HT1080 (cell line): ENCODE results near the gene NDUFS1. TPM values are rescaled to one million over a fixed set of nuclear protein-coding genes. Genes with fewer than 3 reads are reported as not detected.

ENCODE experiments used
- DNase-seq: peaks from one replicate; pipeline ENCODE4 v3.0.0-alpha.2; 2015; ENCODE audit warnings: low read depth
- small RNA-seq: library from RNA; depleted of rRNA; stranded (forward); fragments of <200 nt; gene quantifications from one replicate; pipeline ENCODE3, GENCODE V24; 2014
- total RNA-seq: library from RNA; depleted of rRNA; stranded (reverse); fragments of >200 nt; shearing (Covaris generic); gene quantifications from 2 replicates; pipeline ENCODE4 v1.2.3, GENCODE V29; 2014; rRNA removed

The NDUFS1 gene
- total RNA-seq, 1 experiment from 2014 or later = 101 TPM

DNA sequence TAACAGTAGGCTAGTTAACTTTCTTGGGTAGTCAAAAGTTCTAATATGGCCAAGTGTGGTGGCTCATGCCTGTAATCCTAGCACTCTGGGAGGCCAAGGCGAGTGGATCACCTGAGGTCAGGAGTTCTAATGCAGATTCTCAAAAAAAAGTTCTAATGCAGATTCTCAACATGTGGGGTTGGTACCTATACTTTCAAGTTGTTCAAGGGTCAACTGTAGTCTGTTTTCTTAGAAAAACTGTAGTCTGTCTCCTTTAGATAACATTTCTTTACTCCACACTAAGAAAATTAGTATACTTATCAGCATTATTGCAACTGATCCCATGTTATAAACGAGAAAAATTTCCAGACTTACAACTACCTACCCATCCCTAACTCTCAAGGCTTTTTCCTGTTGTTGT is 89.8 kb downstream of the NDUFS1 start:
- no peak for DNase-seq

DNA sequence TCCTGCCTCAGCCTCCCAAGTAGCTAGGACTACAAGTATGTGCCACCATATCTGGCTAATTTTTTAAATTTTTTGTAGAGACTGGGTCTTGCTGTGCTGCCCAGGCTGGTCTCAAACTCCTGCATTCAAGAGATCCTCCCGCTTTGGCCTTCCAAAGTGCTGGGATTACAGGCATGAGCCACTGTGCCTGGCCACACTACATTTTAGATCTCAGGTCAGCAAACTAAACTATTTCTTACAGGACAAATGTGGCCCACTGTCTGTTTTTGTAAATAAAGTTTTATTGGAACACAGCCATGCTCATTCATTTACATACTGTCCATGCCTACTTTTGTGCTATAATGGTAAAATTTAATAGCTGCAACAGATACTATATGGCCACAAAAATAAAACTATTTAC is 91.0 kb downstream of the NDUFS1 start:
- no peak for DNase-seq

Small RNAs within 50 kb of the gene (small RNA-seq; reads per million reads assigned to genes)
- gene RF00134 (not detected), gene RF02271 (not detected), gene SNORA41 (not detected), gene SNORD51 (0.70 reads per million, percentile 65 among the genes with 10 or more reads in this experiment)

Other genes with a start within 250 kb of the NDUFS1 start
- 2.8 and 5.3 TPM in 2 replicates for gene INO80D, start 73.3 kb downstream of the NDUFS1 start, total RNA-seq
- gene EEF1B2, start 451 bp upstream of the NDUFS1 start, total RNA-seq = 1,009 and 1,217 TPM in 2 replicates
- gene ZDBF2, start 115.2 kb upstream of the NDUFS1 start, total RNA-seq = 5.0 and 5.3 TPM in 2 replicates